ENCODE measurements around the gene NLRX1.
"Not testable (repeated sequence)": the region's sequence is repeated elsewhere in the genome, so short reads cannot be mapped to it uniquely, and the experiment has no call there.

NLRX1 gene

GRCh38 chr11:119185981-119186634, 17.6 kb downstream of the NLRX1 start:
- no peak for DNase-seq (ENCODE audit: low read depth in 2 of 2)

DNA sequence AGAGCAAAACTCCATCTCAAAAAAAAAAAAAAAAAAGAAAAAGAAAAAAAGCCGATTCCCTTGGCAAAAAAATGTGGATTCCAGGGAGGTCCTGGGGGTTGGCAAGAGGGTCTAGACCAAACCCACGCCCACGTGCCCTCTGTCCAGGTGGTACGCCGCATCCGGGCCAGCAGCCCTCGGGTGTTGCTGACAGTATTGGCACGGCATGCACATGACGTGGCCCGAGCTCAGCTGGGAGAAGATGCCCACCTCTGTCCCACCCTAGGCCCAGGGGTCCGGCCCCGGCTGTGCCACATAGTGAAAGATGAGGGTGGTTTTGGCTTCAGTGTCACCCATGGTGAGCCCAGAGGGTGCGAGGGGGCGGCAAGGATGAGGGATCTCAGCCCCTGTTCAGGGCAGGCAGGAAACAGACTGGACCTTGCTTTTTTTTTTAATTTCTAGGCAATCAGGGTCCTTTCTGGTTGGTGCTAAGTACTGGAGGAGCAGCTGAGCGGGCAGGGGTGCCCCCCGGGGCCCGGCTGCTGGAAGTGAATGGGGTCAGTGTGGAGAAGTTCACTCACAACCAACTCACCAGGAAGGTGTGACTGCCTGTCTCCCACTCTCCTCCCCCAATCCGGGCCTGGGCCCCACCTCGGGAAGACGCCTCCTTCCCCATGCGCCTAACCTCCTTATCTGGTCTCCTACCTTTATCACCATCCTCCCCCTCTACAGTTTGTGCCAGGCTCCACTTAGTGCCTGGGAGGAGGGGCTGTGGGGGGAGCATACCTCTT, 18.8 kb downstream of the NLRX1 start:
- no peak for DNase-seq (ENCODE audit: low read depth in 2 of 2)

GRCh38 chr11:119188067-119188466, 19.5 kb downstream of the NLRX1 start:
- no peak for DNase-seq (ENCODE audit: low read depth in 2 of 2)

- DNase-seq (ENCODE audit: low read depth in 2 of 2) = no peak
Measured at GRCh38 chr11:119188887-119189286, 20.4 kb downstream of the NLRX1 start.

- no peak for DNase-seq (ENCODE audit: low read depth in 2 of 2)
Measured at GRCh38 chr11:119189393-119189792, 20.9 kb downstream of the NLRX1 start.

- no peak for DNase-seq (ENCODE audit: low read depth in 2 of 2)
Measured at GRCh38 chr11:119190531-119190930, 22.0 kb downstream of the NLRX1 start.

- not testable (repeated sequence) for DNase-seq (ENCODE audit: low read depth in 2 of 2)
Measured at GRCh38 chr11:119191265-119191664, 22.7 kb downstream of the NLRX1 start.

DNA sequence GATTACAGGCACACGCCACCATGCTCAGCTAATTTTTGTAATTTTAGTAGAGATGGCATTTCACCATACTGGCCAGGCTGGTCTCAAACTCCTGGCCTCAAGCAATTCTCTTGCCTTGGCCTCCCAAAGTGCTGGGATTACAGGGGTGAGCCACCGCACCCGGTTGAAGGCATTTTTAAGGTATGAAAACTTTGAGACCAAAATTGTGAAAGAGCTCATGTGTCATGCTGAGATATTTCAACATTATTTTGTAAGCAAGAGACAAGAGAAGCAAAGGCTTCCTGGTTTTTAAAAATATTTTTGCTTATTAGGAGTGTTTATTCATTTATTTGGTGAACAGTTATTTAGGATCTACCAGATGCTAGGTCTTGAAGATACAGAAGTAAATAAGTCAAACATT, 23.6 kb downstream of the NLRX1 start:
- no peak for DNase-seq (ENCODE audit: low read depth in 2 of 2)

DNA sequence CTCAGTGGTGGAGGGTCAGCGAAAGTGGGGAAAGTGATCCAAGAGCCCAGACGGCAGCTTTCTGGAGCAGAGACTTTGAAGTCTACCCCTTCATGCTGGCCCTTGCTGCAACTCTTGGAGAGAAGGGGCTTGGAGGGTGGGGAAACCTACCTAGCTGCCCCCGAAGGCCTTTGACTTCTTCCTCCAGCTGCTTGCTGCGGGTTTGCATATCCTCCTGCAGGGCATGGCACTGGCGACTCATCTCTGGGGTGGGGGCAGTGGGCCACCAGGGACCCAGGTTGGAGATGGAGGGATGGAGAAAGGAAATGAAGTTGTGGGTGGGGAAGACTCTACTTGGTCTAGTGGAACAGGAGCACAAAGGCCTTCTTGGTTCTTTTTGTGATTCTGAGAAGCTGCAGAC, 24.5 kb downstream of the NLRX1 start:
- DNase-seq (ENCODE audit: low read depth in 2 of 2) = no peak

DNA sequence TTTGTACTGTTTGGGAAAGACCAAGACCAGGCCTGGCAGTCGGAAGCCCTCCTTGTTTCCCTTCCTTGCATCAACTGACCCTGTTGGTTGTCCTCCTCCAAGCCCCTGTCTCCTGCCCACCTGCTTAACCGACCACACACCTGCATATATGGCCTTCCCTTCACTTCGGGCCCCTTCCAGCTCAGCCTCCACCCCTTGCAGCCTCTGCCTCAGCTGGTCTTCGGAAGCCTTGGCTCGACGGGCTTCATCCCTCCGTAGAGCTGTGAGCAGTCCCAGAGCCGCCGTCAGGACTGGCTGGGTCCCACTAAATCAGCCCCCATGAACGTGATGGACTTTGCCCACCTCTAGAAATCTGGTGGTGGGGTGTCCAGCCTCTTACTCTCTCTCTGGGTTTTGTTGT, 25.1 kb downstream of the NLRX1 start:
- no peak for DNase-seq (ENCODE audit: low read depth in 2 of 2)

DNA sequence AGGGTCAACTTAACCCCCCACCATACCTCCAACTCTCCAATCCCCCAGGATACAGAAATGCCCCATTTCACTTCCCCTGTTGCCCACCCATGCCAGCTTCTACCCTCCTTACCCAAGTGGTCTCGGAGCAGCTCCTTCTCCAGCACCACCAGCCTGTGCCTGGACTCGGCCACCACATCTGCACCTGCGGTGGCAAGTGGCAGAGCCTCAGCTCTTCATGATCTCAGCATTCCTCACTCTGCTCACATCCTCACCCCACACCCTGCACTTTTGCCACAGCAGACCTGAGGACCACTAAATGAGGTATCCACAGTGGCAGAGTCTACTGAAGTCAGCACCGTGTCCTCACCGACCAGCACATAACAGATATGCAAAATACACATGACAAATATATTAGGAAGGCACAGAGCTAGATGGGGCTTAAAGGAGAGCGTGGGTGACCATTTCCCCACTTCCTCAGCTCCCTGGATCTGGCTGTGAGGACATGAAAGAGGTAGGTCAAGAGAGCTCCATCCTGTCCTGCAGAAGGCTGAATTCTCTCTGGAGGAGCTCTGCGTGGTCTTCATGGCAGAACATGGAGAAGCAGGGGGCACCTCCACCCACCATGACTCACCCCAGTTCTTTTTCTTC, 26.4 kb downstream of the NLRX1 start:
- no peak for DNase-seq (ENCODE audit: low read depth in 2 of 2)

DNA sequence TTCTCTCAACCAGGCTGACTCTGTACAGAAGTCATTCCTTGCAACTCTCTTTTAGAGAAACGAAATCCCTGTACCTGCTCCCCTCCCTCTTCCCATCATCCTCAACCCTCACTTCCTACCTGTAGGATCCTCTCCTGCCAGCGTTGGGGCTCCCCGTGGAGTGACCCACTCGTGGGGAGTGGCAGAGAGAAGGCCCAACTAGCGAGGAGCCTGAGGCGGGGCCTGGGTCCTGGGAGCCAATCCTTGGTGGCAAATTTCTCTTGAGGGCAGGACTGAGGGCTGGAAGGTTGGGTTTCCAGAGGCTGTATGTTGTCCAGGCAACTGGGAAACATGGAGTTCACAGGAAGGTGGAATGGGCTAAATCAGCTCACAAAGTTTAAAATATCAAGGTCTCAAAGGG, 27.2 kb downstream of the NLRX1 start:
- DNase-seq (ENCODE audit: low read depth in 2 of 2) = no peak

GRCh38 chr11:119196833-119197483, 28.4 kb downstream of the NLRX1 start:
- DNase-seq (ENCODE audit: low read depth in 2 of 2) = peak; percentile 43 to 65

GRCh38 chr11:119198925-119199324, 30.4 kb downstream of the NLRX1 start:
- DNase-seq (ENCODE audit: low read depth in 2 of 2) = no peak

DNA sequence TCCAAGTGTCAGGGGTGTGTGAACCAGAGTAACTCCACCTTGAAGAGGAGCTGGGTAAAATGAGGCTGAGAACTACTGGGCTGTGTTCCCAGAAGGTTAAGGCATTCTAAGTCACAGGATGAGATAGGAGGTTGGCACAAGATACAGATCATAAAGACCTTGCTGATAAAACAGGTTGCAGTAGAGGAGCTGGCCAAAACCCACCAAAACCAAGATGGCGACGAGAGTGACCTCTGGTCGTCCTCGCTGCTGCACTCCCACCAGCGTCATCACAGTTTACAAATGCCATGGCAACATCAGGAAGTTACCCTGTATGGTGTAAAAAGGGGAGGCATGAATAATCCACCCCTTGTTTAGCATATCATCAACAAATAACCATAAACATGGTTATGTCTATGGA, 32.7 kb downstream of the NLRX1 start:
- DNase-seq (ENCODE audit: low read depth in 2 of 2) = not testable (repeated sequence)

DNA sequence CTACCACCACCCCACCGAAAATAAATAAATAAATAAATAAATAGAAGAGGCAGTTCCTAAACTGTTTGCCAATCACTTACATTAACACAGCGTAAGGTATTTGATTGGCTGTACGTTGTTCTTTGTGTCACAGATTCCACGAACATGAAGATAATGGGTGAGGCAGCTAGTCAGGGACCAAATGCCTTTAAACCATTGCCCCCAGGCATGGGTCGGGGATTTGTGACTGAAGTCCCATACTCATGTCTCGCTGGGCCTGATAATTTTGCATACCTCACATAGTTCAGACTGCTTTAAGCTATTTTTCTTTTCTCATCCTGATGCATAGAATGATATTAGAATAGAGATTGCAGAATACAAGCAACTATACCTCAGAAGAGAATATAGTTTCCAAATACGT, 34.0 kb downstream of the NLRX1 start:
- DNase-seq (ENCODE audit: low read depth in 2 of 2) = no peak

DNA sequence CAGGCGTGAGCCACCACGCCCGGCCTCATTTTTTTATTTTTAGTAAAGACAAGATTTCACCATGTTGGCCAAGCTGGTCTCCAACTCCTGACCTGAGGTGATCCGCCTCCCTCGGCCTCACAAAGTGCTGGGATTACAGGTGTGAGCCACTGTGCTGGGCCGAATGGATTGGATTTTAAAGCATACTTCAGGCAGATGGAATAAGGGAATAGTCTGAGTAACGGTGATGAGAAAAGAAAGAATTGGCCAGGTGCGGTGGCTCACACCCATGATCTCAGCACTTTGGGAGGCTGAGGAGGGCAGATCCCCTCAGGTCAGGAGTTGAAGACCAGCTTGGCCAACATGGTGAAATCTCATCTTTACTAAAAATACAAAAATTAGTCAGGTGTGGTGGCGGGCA, 35.5 kb downstream of the NLRX1 start:
- no peak for DNase-seq (ENCODE audit: low read depth in 2 of 2)

GRCh38 chr11:119205080-119205479, 36.6 kb downstream of the NLRX1 start:
- DNase-seq (ENCODE audit: low read depth in 2 of 2) = no peak

DNA sequence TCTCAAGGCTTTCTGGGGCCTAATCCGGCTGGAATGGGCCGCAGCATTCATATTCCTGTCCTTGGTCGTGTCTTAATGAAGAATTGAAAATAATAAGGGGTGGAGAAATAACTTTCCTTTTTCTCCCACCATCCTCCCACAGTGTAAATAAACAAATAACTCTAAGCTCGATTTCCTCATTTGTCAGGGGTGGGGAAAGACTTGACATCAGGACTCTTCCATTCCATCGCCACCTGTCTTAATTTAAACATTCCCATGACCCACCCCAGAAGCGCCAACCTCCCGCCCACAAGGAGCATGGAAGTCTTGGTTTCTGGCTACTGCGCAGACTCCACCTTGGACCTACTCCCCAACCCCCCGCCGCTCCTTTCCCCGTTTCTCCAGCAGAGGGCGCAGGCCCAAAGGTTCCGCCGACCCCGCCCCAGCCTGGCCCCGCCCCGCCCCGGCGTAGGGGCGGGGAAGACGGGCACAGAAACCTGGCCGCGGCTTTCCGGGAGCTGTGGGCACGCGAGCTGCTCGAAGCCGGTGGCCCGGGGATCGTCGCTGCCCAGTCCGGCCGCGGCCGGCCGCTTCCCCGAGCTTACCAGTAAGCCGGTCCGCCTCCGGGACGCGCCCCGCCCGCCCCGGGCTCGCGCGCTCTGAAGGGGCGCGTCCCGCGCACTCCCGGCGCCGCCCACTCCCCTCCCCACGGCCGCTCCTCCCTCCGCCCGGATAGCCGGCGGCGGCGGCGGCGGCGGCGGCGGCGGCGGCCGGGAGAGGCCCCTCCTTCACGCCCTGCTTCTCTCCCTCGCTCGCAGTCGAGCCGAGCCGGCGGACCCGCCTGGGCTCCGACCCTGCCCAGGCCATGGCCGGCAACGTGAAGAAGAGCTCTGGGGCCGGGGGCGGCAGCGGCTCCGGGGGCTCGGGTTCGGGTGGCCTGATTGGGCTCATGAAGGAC, 37.3 kb downstream of the NLRX1 start, which contains the start of gene CBL:
CBL (plus strand) TSS at position 766 of the 937 bp plus-strand sequence; CDS start at position 845, 79 bp downstream.
- peak; percentile 98 to 100 for DNase-seq (ENCODE audit: low read depth in 2 of 2)

- peak in 1 of 2 donors; percentile 46 for DNase-seq (ENCODE audit: low read depth in 2 of 2)
Measured at GRCh38 chr11:119206511-119207414, 38.2 kb downstream of the NLRX1 start.

Data from activated CD4-positive, alpha-beta T cell treated with anti-CD3 and anti-CD28 coated beads for 24 hours (primary cell).